ENCODE results near the gene SDSL.

Gene SDSL

DNA sequence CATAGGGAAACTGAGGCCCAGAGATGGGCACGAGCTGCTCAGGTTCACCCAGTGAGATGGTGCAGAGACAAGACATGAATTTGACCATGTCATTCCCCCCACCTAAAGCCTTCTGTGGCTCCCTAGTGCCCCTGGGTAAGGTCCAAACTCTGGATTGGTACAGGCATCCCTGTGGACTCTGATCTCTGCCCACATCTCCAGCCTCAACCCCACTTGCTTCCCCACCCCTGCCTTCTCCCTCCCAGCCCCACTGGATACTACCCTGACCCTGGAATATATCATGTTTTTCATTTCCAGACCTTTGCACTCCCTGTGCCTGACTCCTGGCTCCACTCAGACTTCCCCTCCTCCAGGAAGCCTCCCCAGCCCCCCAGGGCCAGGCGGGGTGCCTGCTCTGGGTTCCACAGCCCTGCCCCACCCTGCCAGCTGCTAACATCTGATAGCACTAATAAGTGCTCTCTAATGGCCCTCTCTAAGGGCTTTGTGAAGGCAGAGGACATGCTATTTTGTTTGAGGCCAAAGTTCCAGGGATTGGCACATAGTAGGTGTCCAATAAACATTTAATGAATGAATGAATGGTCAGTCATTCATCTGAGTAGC, 1.1 kb upstream of the SDSL start:
- peak; percentile 80 for DNase-seq (ENCODE audit: low spot score)

DNA sequence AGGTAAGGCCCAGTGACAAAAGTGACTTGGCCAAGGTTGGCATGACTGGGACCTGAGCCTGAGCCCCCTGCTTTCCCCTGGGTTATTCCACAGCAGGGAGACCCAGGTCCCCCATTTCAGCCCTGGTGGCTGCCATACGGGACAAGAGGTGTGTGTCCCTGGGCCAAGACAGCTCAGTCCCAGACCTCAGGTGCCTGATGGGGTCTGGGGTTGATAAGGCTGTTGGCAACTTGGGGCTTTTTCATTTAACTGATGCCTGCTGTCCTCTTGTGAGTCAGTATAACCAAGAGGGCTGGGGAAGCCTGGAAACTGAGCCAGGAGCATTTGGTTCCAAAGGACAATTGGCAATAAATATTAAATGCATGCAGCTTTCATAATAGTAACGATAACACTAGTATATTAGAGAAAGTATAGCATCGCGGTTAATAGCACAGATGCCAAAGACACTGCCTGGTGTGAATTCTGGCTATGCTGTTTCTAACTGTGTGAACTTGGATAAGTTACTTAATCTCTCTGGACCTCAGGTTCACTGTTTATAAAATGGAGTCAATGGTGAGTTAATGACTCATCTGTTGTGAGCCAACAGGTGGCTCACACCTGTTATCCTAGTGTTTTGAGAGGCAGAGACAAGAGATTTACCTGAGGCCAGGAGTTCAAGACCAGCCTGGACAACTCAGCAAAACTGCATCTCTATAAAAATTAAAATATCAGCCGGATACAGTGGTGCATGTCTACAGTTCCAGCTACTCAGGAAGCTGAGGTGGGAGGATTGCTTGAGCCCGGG, 898 bp downstream of the SDSL start:
- peak; percentile 59 for DNase-seq (ENCODE audit: low spot score)

- DNase-seq (ENCODE audit: low spot score) = peak; percentile 24
These were observed 2.3 kb downstream of the SDSL start for GRCh38 chr12:113424456-113424855.

GRCh38 chr12:113424915-113425823, 3.0 kb downstream of the SDSL start:
- peak; percentile 74 for DNase-seq (ENCODE audit: low spot score)

DNA sequence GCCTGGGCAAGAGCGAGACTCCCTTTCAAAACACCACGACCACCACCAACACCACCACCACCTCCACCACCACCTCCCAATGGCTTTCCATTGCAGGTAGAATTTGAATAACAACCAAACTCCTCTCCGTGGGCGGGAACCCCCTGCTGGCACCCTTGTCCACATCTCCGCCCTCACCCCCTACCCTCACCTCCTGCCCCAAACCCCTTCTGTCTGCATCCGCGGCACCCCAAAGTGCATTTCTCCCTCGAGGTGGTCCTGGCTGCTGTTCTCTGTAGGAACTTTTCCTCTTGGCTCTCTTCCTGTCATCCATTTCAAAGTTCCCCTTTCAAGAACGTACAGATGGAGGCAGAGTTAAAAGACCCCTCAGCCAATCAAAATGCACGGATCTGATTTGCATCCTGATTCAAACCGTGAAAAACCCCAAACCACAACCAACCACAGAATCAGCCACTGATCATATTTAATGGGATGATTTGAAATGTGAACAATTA, 3.8 kb downstream of the SDSL start:
- DNase-seq (ENCODE audit: low spot score) = no peak

GRCh38 chr12:113427882-113428281, 5.7 kb downstream of the SDSL start:
- no peak for DNase-seq (ENCODE audit: low spot score)

DNA sequence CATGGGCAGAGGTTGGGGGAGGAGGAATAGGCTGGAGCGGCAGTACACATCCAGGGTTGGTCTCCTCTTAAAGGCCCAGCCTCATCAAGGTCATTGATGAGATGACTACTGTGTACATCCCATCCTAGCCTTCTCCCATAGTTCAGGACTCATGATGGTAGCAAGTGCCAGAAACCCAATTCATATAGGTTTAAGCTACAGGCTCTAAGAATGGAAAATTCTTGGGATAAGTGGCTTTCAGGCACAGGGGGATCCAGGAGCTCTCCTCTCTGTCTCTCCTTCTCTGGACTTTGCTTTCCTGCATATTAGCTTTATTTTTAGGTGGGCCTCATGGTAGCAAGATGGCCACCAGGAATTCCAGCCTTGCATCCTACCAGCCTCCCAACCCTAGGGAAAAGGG, 6.3 kb downstream of the SDSL start:
- no peak for DNase-seq (ENCODE audit: low spot score)

DNA sequence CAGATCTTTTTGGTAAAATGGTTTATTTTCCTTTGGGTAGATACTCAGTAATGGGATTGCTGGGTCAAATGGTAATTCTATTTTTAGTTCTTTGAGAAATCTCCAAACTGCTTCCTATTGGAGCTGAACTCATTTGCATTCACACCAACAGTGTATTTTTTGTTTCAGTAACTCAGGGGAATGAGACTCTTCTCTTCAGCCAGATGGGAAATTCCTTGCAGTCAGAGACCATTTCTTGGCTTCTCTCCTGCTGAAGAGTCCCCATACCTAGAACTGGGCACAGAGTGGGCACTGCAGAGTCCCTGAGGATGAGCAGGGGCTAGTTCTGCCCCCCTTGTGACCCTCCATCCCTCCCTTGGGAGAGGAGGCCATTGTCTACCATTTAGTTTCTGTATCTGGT, 10.8 kb downstream of the SDSL start:
- DNase-seq (ENCODE audit: low spot score) = no peak

GRCh38 chr12:113435367-113435766, 13.2 kb downstream of the SDSL start:
- no peak for DNase-seq (ENCODE audit: low spot score)

- DNase-seq (ENCODE audit: low spot score) = no peak
These were observed 14.4 kb downstream of the SDSL start for GRCh38 chr12:113436586-113436985.

DNA sequence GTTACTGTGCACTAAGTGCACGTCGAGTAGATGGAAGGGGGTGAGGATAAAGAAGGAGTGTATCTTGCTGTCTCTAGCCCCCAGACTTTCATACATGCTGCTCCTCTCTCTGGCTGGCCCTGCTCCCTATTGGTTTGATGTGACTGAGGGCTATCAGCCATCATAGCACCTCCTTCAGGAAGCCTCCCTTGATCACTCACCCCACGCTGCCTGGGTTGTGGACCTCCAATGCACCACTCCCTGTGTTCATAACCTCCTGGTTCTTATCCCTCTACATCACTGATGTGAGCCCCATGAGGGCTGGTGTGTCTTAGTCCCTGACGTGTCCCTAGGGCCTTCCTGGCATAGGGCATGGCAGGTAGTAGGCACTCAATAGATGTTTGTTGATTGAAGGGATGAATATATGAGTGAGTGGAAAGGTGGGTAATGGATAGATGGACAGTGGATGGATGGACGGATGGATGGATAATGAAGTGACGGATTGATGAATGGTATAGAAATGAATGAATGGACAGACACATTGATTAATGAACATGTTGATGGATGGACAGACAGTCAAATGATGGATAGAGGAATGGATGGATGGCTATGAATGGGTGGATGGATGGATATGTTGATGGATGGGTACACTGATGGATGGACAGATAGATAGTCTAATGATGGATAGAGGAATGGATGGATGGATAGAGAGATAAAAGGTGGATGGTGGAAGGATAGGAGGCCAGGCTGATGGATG, 15.0 kb downstream of the SDSL start:
- DNase-seq (ENCODE audit: low spot score) = no peak

GRCh38 chr12:113437729-113438100, 15.5 kb downstream of the SDSL start:
- DNase-seq (ENCODE audit: low spot score) = no peak

DNA sequence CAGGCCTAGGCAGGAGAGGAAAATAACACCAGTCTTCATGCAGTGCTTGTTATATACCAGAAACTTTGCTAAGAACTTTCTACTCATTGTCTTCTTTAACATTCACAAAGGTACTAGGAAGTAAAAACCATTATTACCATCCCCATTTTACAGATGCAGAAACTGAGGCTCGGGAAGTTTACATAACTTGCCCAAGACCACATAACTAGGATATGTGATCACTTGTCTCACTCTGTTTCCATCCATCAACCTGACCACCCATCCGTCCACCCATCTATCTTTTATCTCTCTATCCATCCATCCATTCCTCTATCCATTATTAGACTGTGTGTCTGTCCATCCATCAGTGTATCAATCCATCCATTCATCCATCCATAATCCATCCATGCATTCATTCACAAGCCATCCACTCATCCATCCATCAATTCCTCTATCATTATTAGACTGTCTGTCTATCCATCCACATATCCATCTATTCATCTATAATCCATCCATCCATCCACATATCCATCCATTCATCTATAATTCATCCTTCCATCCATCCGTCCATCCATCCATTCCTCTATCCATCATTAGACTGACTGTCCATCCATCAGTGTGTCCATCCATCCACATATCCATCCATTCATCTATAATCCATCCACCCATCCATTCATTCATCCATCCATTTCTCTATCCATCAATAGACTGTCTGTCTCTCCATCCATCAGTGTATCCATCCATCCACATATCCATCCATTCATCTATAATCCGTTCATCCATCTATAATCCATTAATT, 16.5 kb downstream of the SDSL start:
- no peak for DNase-seq (ENCODE audit: low spot score)

- DNase-seq (ENCODE audit: low spot score) = no peak
These were observed 17.1 kb downstream of the SDSL start for GRCh38 chr12:113439301-113439597.

GRCh38 chr12:113439606-113440030, 17.4 kb downstream of the SDSL start:
- no peak for DNase-seq (ENCODE audit: low spot score)

DNA sequence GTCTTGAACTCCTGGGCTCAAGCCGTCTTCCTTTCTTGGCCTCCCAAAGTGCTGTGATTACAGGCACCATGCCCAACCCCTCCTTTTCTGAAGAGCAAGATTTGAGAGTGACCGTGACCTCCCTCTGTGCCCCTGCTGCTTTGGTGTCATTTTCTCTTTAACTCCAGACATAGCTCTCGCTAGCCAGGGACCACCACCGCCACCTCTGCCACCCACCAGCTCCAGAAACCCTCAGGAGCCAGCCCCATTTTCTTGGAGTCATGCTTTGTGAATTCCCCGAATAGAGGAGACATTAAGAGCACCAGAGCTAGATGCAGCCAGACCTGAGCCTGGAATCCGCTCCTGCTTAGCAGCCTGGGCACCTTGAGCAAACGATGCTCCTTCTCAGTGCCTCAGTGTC, 18.2 kb downstream of the SDSL start:
- DNase-seq (ENCODE audit: low spot score) = no peak

DNA sequence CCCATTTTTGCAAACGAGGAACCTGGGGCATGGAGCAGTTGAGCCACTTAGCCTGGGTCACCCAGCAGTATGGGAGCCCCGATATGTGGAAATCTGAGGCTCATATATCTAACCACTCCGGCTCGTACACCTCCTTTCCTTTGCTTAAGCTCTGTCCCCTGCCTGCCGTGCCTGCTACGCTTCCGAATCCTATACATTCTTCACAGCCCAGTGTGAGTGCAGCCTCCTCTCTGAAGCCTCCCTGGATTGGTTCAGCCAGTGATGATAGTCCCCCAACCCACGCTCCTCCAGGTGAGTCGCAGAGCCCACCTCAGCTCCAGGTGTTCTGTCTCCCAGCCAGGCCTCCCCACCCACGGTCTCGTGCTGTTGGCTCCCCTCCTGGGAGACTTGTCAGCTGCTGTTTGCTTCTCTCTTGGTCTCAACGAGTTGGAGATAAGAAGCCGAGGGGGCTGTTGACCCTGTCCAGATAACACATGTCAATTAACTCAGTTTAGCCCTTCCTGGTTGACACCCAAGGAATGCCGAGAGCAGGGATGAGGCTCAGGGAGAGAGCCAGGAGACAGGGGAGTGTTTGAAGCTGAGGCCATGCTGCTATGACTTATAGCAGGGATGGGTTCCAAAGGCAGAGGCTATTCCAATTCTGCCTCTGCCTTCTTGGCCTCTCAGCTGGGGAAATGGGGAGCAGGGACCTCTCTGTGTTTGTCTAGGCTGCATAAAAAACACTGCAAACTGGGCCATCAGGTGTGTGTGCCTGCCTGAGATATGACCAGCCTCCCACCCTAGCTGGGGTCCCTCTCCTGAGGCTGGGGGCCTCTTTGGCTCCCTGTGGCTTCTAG, 19.0 kb downstream of the SDSL start:
- DNase-seq (ENCODE audit: low spot score) = no peak

DNA sequence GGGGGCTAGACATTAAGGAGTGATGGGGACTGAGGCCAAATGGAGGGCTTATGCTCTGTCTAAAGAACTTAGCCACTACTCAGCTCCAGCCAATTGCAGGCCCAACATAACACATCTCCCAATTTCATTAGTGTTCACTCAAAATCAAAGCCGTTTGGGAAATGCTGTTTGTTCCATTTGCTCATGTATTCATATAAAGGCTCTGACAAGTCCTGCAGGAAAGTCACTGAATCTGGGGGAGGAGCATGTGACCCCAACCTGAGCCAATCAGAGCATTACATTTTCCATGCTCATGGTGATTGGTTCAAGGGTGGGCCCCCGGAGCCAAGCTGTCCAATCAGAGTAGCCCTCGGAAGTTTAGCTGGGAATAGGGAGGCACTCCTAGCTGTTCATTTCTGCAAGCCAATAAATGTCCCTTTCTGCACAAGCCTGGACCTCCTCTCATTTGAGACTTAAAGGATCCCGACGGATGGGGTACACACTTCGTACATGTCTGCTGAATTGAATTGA, 20.9 kb downstream of the SDSL start:
- DNase-seq (ENCODE audit: low spot score) = no peak

- DNase-seq (ENCODE audit: low spot score) = no peak
These were observed 23.5 kb downstream of the SDSL start for GRCh38 chr12:113445544-113446171.

DNA sequence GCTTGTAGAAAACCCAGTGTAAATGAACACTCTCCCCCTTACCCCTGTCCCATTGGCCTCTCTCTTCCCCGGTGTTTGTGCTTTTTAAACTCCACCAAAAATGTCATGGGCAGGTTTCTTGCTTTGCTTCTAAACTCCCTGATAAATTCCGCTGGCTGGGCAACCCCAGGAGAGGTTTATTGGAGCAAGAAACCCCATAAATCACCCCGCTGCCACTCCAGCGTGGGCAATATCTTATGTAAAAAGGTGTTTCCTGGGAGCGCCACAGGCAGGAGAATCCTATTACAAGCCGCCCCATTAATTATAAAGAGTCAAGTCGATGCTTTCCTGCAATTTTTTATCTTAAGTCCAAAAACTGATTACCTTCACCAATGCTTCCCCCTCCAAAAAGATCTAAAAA, 26.7 kb downstream of the SDSL start:
- no peak for DNase-seq (ENCODE audit: low spot score)
